ENCODE data around the gene TGM3.

TGM3 gene

GRCh38 chr20:2326046-2326445, 30.2 kb downstream of the TGM3 start:
- TF ChIP-seq, protein P1, sequence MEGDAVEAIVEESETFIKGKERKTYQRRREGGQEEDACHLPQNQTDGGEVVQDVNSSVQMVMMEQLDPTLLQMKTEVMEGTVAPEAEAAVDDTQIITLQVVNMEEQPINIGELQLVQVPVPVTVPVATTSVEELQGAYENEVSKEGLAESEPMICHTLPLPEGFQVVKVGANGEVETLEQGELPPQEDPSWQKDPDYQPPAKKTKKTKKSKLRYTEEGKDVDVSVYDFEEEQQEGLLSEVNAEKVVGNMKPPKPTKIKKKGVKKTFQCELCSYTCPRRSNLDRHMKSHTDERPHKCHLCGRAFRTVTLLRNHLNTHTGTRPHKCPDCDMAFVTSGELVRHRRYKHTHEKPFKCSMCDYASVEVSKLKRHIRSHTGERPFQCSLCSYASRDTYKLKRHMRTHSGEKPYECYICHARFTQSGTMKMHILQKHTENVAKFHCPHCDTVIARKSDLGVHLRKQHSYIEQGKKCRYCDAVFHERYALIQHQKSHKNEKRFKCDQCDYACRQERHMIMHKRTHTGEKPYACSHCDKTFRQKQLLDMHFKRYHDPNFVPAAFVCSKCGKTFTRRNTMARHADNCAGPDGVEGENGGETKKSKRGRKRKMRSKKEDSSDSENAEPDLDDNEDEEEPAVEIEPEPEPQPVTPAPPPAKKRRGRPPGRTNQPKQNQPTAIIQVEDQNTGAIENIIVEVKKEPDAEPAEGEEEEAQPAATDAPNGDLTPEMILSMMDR (IDR thresholded peaks at IDR 0.05; ENCODE audit: low read depth, low read length, missing control alignments), result no peak
- H3K36me3 ChIP-seq (replicated peaks), result no peaks in the 10 kb centered on the region
- no peaks in the 10 kb centered on the region for H3K27me3 ChIP-seq (replicated peaks)
- in situ Hi-C loops (cut with HindIII; ENCODE audit: low pct_ligation_motif_present, low sequenced_read_pairs), result no loop called here
- H3K27ac ChIP-seq, result no peak overlapping the region
- no peak for DNase-seq
- H3K4me3 ChIP-seq (ENCODE audit: low read depth, low read length), result no peak overlapping the region

DNA sequence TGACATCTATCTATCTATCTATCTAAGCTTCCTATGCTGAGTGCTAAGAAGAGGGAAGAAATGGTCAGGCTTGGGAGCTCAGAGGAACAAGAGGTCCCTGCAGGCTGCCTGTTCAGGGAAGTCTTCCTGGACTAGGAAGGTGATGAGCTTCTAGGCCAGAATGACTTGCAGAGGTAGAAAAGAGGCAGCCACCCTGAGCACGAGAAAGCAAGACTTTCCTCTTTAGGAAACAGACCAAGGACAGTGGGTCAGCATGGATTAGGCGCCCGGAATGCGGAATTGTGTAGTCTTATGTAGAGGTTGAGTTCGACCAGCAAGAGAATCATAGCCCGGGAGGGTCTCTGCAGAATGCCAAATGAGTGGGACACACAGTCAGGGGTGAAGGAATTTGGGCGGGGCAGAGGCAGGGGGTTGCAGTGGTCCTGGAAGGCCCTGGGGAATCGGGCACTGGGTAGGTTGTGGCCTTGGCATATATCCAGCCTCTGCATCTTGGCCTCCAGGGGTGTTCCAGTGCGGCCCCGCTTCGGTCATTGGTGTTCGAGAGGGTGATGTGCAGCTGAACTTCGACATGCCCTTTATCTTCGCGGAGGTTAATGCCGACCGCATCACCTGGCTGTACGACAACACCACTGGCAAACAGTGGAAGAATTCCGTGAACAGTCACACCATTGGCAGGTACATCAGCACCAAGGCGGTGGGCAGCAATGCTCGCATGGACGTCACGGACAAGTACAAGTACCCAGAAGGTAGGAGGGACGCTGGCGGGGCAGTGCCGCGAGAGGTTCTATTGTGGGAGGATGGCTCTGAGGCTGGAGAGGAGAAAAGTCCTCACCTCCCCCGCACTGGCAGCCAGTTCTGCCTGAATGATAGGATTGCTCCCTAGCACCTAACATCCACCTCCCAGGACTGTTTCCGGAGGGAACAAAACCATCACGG, 32.1 kb downstream of the TGM3 start:
- Histone ChIP-seq H3K27me3 (replicated peaks) (no peaks in the 10 kb centered on the region), H3K4me3 (ENCODE audit: low read depth, low read length) (no peak overlapping the region), H3K36me3 (replicated peaks) (no peaks in the 10 kb centered on the region), H3K27ac (no peak overlapping the region)
- TF ChIP-seq, protein P1 (IDR thresholded peaks at IDR 0.05; ENCODE audit: low read depth, low read length, missing control alignments), result no peak
- DNase-seq, result no peak
- in situ Hi-C loops (cut with HindIII; ENCODE audit: low pct_ligation_motif_present, low sequenced_read_pairs), result no loop called here

- H3K36me3 ChIP-seq (replicated peaks), result no peaks in the 10 kb centered on the region
- no peak for DNase-seq
- no peaks in the 10 kb centered on the region for H3K27me3 ChIP-seq (replicated peaks)
- in situ Hi-C loops (cut with HindIII; ENCODE audit: low pct_ligation_motif_present, low sequenced_read_pairs), result no loop called here
- H3K4me3 ChIP-seq (ENCODE audit: low read depth, low read length), result no peak overlapping the region
- no peak overlapping the region for H3K27ac ChIP-seq
- TF ChIP-seq, protein P1 (IDR thresholded peaks at IDR 0.05; ENCODE audit: low read depth, low read length, missing control alignments), result no peak
Observed at GRCh38 chr20:2329286-2329685, 33.5 kb downstream of the TGM3 start.

GRCh38 chr20:2330090-2330695, 34.4 kb downstream of the TGM3 start:
- in situ Hi-C loops (cut with HindIII; ENCODE audit: low pct_ligation_motif_present, low sequenced_read_pairs), result no loop called here

GRCh38 chr20:2331106-2331505, 35.3 kb downstream of the TGM3 start:
- in situ Hi-C loops (cut with HindIII; ENCODE audit: low pct_ligation_motif_present, low sequenced_read_pairs), result no loop called here
- Histone ChIP-seq H3K27me3 (replicated peaks) (no peaks in the 10 kb centered on the region), H3K27ac (no peak overlapping the region), H3K36me3 (replicated peaks) (no peaks in the 10 kb centered on the region), H3K4me3 (ENCODE audit: low read depth, low read length) (no peak overlapping the region)
- TF ChIP-seq, protein P1 (IDR thresholded peaks at IDR 0.05; ENCODE audit: low read depth, low read length, missing control alignments), result no peak
- DNase-seq, result no peak

More at GRCh38 chr20:2330090-2330695, 34.4 kb downstream of the TGM3 start:
- Histone ChIP-seq H3K27me3 (replicated peaks) (no peaks in the 10 kb centered on the region), H3K27ac (no peak overlapping the region), H3K36me3 (replicated peaks) (no peaks in the 10 kb centered on the region), H3K4me3 (ENCODE audit: low read depth, low read length) (no peak overlapping the region)
- TF ChIP-seq, protein P1 (IDR thresholded peaks at IDR 0.05; ENCODE audit: low read depth, low read length, missing control alignments), result no peak
- no peak for DNase-seq
